ENCODE data around the gene UBL3.

- TF ChIP-seq, protein P1, sequence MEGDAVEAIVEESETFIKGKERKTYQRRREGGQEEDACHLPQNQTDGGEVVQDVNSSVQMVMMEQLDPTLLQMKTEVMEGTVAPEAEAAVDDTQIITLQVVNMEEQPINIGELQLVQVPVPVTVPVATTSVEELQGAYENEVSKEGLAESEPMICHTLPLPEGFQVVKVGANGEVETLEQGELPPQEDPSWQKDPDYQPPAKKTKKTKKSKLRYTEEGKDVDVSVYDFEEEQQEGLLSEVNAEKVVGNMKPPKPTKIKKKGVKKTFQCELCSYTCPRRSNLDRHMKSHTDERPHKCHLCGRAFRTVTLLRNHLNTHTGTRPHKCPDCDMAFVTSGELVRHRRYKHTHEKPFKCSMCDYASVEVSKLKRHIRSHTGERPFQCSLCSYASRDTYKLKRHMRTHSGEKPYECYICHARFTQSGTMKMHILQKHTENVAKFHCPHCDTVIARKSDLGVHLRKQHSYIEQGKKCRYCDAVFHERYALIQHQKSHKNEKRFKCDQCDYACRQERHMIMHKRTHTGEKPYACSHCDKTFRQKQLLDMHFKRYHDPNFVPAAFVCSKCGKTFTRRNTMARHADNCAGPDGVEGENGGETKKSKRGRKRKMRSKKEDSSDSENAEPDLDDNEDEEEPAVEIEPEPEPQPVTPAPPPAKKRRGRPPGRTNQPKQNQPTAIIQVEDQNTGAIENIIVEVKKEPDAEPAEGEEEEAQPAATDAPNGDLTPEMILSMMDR (conservative IDR thresholded peaks at IDR 0.05), result no peak
- TF ChIP-seq ZFX (IDR thresholded peaks at IDR 0.05), result no peak
Observed at GRCh38 chr13:29887686-29888085, 37.3 kb upstream of the UBL3 start.
